Liver (tissue), 9 donors: ENCODE data around the gene ABLIM2. TPM values are rescaled to one million over a fixed set of nuclear protein-coding genes. Genes with fewer than 3 reads are reported as not detected.

Experiments used
- DNase-seq: peaks from one replicate; pipeline ENCODE4 v3.0.0-alpha.2; 2017; ENCODE audit warnings: low spot score
- H3K27ac ChIP-seq, 2 donors: one replicate each; pipeline ENCODE4 v1.7.0; 2013; ENCODE audit warnings: inconsistent platforms in 2 of 2, low read length in 2 of 2, control low read depth in 1 of 2, low read depth in 1 of 2, mild to moderate bottlenecking in 1 of 2
- H3K27me3 ChIP-seq, 4 donors: one replicate each; pipeline versions ENCODE4 v1.6.1 to v1.7.0; 2013; ENCODE audit warnings: low read length in 3 of 4, inconsistent platforms in 1 of 4, mild to moderate bottlenecking in 1 of 4, moderate library complexity in 1 of 4; ENCODE audit not compliant: control insufficient read depth in 4 of 4, insufficient read depth in 4 of 4
- H3K36me3 ChIP-seq, 4 donors: one replicate each; pipeline versions ENCODE4 v1.6.1 to v1.7.0; 2013; ENCODE audit warnings: low read length in 3 of 4, mild to moderate bottlenecking in 3 of 4, low read depth in 1 of 4, moderate library complexity in 1 of 4; ENCODE audit not compliant: control insufficient read depth in 4 of 4, insufficient read depth in 3 of 4
- H3K4me1 ChIP-seq, 4 donors: one replicate each; pipeline versions ENCODE4 v1.6.1 to v1.7.0; 2013; ENCODE audit warnings: low read length in 3 of 4, mild to moderate bottlenecking in 3 of 4, moderate library complexity in 1 of 4; ENCODE audit not compliant: control insufficient read depth in 4 of 4, insufficient read depth in 4 of 4
- H3K4me3 ChIP-seq, 3 donors: one replicate each; pipeline versions ENCODE4 v1.6.1 to v1.7.0; 2013; ENCODE audit warnings: low read length in 3 of 3, control low read depth in 1 of 3, low read depth in 1 of 3, mild to moderate bottlenecking in 1 of 3
- H3K9ac ChIP-seq, 2 donors: one replicate each; pipeline ENCODE4 v1.7.0; 2013; ENCODE audit warnings: low read length in 2 of 2, mild to moderate bottlenecking in 2 of 2, moderate library complexity in 2 of 2, control low read depth in 1 of 2, low read depth in 1 of 2
- H3K9me3 ChIP-seq, 4 donors: one replicate each; pipeline versions ENCODE4 v1.6.1 to v1.7.0; 2013; ENCODE audit warnings: low read length in 3 of 4; ENCODE audit not compliant: control insufficient read depth in 4 of 4
- FOXA2 ChIP-seq: IDR thresholded peaks from 2 replicates; pipeline ENCODE4 v1.6.1; 2016; ENCODE audit warnings: antibody characterized with exemption
- GABPA ChIP-seq, 2 donors: IDR thresholded peaks in 1 of 2; conservative IDR thresholded peaks in 1 of 2; 2 replicates each; pipeline ENCODE4 v1.6.1; 2016; ENCODE audit warnings: antibody characterized with exemption in 2 of 2, mild to moderate bottlenecking in 1 of 2, moderate library complexity in 1 of 2
- HNF4A ChIP-seq, 2 donors: conservative IDR thresholded peaks; 2 replicates each; pipeline ENCODE4 v1.6.1; 2016; ENCODE audit warnings: antibody characterized with exemption in 2 of 2, mild to moderate bottlenecking in 2 of 2
- HNF4G ChIP-seq: IDR thresholded peaks from 2 replicates; pipeline ENCODE4 v1.6.1; 2016; ENCODE audit warnings: antibody characterized with exemption
- JUND ChIP-seq, 2 donors: IDR thresholded peaks; 2 replicates each; pipeline ENCODE4 v1.6.1; 2016; ENCODE audit warnings: antibody characterized with exemption in 2 of 2
- NR2F2 ChIP-seq: IDR thresholded peaks from 2 replicates; pipeline ENCODE4 v1.6.1; 2016; ENCODE audit warnings: antibody characterized with exemption
- RAD21 ChIP-seq, 2 donors: IDR thresholded peaks; 2 replicates each; pipeline ENCODE4 v1.6.1; 2016; ENCODE audit warnings: antibody characterized with exemption in 2 of 2, mild to moderate bottlenecking in 2 of 2
- REST ChIP-seq: IDR thresholded peaks from 2 replicates; pipeline ENCODE4 v1.6.1; 2016; ENCODE audit warnings: antibody characterized with exemption, mild to moderate bottlenecking
- RXRA ChIP-seq, 2 donors: IDR thresholded peaks; 2 replicates each; pipeline ENCODE4 v1.6.1; 2017 to 2018; ENCODE audit warnings: antibody characterized with exemption in 2 of 2, mild to moderate bottlenecking in 1 of 2
- SP1 ChIP-seq: IDR thresholded peaks from 2 replicates; pipeline ENCODE4 v1.6.1; 2018; ENCODE audit warnings: antibody characterized with exemption, mild to moderate bottlenecking
- TAF1 ChIP-seq: conservative IDR thresholded peaks from 2 replicates; pipeline ENCODE4 v1.6.1; 2016; ENCODE audit warnings: antibody characterized with exemption, mild to moderate bottlenecking
- YY1 ChIP-seq: IDR thresholded peaks from 2 replicates; pipeline ENCODE4 v1.6.1; 2016; ENCODE audit warnings: antibody characterized with exemption, mild to moderate bottlenecking
- WGBS: extraction: QIAGEN DNeasy Blood & Tissue Kit; methylation state at CpG from one replicate; pipeline ENCODE4 v1.1.7; 2013; 5-methylcytosine and 5-hydroxymethylcytosine counted together
- polyA plus RNA-seq, 2 donors: library from polyadenylated mRNA; stranded (reverse) in 1 of 2; unstranded in 1 of 2; fragments of 200-250 nt in 1 of 2; fragments of >200 nt in 1 of 2; fragmentation: Nextera tagmentation in 1 of 2; extraction: Ambion mirVana in 1 of 2; gene quantifications; one replicate each; pipeline versions ENCODE4 v1.2.1 to v1.2.3, GENCODE V29; 2013 to 2015
- total RNA-seq, 2 donors: library from RNA; depleted of rRNA; stranded (reverse); fragments of >200 nt; gene quantifications; one replicate each; pipeline ENCODE4 v1.2.3, GENCODE V29; 2014
- TF ChIP-seq, protein P1 (sequence below): IDR thresholded peaks from 2 replicates; pipeline ENCODE4 v1.6.1; 2016; ENCODE audit warnings: antibody characterized with exemption
- donor health status: healthy.
- donor health status: healthy.
- donor health status: healthy.
- donor health status: healthy.
- donor health status: healthy.

ABLIM2 gene
- total and polyA plus RNA-seq, 4 donors, result 0.75 to 2.5 (median 0.93) TPM

DNA sequence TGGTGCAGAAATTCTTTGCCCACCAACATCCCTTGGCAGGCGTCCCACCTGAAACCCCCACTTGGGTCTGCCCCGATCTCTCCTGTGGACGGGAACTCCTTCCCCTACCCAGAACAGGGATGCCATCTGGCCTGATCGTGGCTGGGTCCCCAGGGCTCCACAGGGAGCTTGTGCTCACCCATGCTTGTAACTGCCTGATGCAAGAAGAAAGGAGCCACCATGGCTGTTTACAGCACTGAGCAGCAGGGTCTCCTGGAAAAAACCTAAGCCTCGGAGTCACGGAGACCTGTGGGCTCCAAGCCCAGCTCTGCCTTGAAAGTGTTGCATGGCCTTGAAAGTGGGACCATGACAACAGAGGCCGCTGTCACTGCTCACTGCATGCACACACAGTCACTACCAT lies 117.4 kb downstream of the ABLIM2 start (continued):
- no peak for TF ChIP-seq REST
- no peak for TF ChIP-seq HNF4G
- no peak for TF ChIP-seq YY1
- no peak for TF ChIP-seq HNF4A (conservative IDR thresholded peaks at IDR 0.05)

DNA sequence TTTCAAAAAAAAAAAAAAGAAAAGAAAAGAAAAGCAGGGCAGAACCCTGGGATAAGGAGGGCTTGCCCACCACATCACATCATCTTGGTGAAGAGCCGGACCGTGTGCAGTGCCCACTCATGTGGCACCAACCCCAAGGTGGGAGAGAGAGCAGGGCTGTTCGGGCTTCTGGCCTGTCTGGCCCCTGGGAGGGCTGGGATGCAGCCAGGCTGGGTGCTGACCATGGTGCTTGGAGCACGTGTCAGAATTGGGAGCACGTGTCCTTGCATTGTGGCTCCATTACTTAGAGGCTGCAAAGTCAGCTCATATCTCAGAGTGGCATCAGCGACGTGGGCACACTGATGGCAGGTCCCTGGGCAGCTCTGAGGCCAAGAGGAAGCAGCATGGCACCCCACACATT lies 118.0 kb downstream of the ABLIM2 start:
- H3K9me3 ChIP-seq, result no peaks in the 10 kb centered on the region
- H3K27ac ChIP-seq, result no peak overlapping the region
- no peaks in the 10 kb centered on the region for H3K27me3 ChIP-seq
- no peak overlapping the region for H3K9ac ChIP-seq
- TF ChIP-seq HNF4G (no peak), SP1 (no peak), TAF1 (no peak), NR2F2 (no peak), YY1 (no peak), GABPA (IDR thresholded peaks at IDR 0.05 in 1 of 2, conservative IDR thresholded peaks at IDR 0.05 in 1 of 2) (no peak), HNF4A (conservative IDR thresholded peaks at IDR 0.05) (no peak), FOXA2 (no peak), REST (no peak), RAD21 (IDR thresholded peaks at IDR 0.05) (no peak)
- TF ChIP-seq, protein P1, sequence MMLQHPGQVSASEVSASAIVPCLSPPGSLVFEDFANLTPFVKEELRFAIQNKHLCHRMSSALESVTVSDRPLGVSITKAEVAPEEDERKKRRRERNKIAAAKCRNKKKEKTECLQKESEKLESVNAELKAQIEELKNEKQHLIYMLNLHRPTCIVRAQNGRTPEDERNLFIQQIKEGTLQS, result no peak
- H3K4me1 ChIP-seq, result no peaks in the 10 kb centered on the region
- DNase-seq, result no peak
- no peak overlapping the region for H3K4me3 ChIP-seq
- 90% methylated on average over 7 of the region's 7 CpGs for WGBS
- no peaks in the 10 kb centered on the region for H3K36me3 ChIP-seq

DNA sequence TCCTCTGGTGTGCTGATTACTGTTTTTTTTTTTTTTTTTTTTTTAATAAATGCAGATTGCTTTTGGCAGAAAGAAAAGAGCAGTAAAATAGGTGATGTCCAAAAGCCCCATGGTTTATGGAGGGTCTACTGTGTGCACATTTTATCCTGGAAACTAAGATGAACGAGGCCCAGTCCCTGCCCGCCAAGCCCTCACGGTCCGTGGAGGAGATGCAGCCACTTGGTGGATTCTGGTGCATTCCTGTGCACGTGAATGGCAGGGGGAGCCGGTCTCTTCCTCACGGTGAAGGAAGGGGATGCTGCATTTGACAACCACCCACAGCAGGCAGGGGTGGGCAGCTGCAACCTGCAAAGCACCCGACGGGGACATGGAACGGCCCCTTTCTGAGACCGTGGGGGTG lies 118.8 kb downstream of the ABLIM2 start:
- DNase-seq, result no peak
- H3K9ac ChIP-seq, result no peak overlapping the region
- no peak overlapping the region for H3K27ac ChIP-seq
- no peak for TF ChIP-seq JUND (IDR thresholded peaks at IDR 0.05)
- no peak for TF ChIP-seq NR2F2
- no peak for TF ChIP-seq RXRA (IDR thresholded peaks at IDR 0.05)
- no peak for TF ChIP-seq HNF4G
- 89% methylated on average over 11 of the region's 11 CpGs for WGBS
- no peaks in the 10 kb centered on the region for H3K27me3 ChIP-seq
- no peaks in the 10 kb centered on the region for H3K9me3 ChIP-seq
- no peak overlapping the region for H3K4me3 ChIP-seq
- no peaks in the 10 kb centered on the region for H3K4me1 ChIP-seq
- no peaks in the 10 kb centered on the region for H3K36me3 ChIP-seq
